Gastrocnemius medialis (tissue), 4 donors: ENCODE data around the gene SLC9A7.

Source experiments
- POLR2A ChIP-seq, 2 donors: fragments of 450-650 bp; IDR thresholded peaks; one replicate each; pipeline ENCODE4 v1.6.1; 2017; ENCODE audit warnings: antibody characterized with exemption in 2 of 2, mild to moderate bottlenecking in 2 of 2, moderate library complexity in 2 of 2
- TF ChIP-seq, protein P1 (sequence below), 5 experiments: fragments of 450-650 bp in 3 of 5; fragments of 200-600 bp in 2 of 5; sonication (generic) in 2 of 5; IDR thresholded peaks in 4 of 5; conservative IDR thresholded peaks in 1 of 5; 1 replicate in 4 of 5; 2 replicates in 1 of 5; pipeline ENCODE4 v1.5.1; 2016 to 2019; ENCODE audit warnings: antibody characterized with exemption in 5 of 5, mild to moderate bottlenecking in 3 of 5, moderate library complexity in 3 of 5

DNA sequence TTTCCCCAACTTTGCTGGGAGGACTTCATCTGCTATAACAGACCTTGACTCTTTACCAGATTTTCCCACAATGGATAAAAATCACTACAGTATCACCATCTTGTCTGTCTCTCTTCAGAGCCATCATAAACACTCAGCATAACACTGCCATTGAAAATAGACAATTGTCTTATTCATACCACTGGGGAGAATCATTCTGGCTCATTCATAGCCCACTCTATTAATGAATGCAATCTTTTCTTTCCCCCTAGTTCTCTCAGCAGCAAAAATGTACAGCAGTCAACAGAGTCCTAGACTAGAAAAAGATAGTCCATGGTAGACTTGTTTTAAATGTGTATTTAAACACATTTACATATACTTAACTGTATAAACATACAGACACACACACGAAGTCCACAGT lies 19.2 kb downstream of the SLC9A7 start:
- TF ChIP-seq, protein P1, sequence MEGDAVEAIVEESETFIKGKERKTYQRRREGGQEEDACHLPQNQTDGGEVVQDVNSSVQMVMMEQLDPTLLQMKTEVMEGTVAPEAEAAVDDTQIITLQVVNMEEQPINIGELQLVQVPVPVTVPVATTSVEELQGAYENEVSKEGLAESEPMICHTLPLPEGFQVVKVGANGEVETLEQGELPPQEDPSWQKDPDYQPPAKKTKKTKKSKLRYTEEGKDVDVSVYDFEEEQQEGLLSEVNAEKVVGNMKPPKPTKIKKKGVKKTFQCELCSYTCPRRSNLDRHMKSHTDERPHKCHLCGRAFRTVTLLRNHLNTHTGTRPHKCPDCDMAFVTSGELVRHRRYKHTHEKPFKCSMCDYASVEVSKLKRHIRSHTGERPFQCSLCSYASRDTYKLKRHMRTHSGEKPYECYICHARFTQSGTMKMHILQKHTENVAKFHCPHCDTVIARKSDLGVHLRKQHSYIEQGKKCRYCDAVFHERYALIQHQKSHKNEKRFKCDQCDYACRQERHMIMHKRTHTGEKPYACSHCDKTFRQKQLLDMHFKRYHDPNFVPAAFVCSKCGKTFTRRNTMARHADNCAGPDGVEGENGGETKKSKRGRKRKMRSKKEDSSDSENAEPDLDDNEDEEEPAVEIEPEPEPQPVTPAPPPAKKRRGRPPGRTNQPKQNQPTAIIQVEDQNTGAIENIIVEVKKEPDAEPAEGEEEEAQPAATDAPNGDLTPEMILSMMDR (IDR thresholded peaks at IDR 0.05 in 4 of 5, conservative IDR thresholded peaks at IDR 0.05 in 1 of 5): no peak
- TF ChIP-seq POLR2A (IDR thresholded peaks at IDR 0.05): no peak
